B cell (primary cell): Measurements from ENCODE around the gene JADE2. TPM values are rescaled to one million over a fixed set of nuclear protein-coding genes. Genes with fewer than 3 reads are reported as not detected.

Source experiments
- ATAC-seq: fragments of 200-7000 bp; cut with Tn5 transposase; one replicate; pipeline ENCODE4 v1.10.0; 2021; ENCODE audit warnings: low read depth, mild to moderate bottlenecking, moderate number of reproducible peaks, moderate library complexity
- CTCF ChIA-PET: fragments of 350-600 bp; sonication (Branson Sonifier 250); formaldehyde crosslinking; loops from one replicate; lab custom pipeline; 2021; ENCODE audit warnings: antibody characterized with exemption, inconsistent platforms; lab: Charles Lee
- POLR2A ChIA-PET: fragments of 350-600 bp; sonication (Branson Sonifier 250); formaldehyde crosslinking; loops from one replicate; lab custom pipeline; 2021; ENCODE audit warnings: antibody characterized with exemption; lab: Charles Lee
- DNase-seq: peaks from one replicate; pipeline ENCODE4 v3.0.0; 2013
- H2AFZ ChIP-seq: 2 replicates; pipeline ENCODE4 v1.6.1; 2012; ENCODE audit warnings: mild to moderate bottlenecking, low read depth, low read length; ENCODE audit not compliant: insufficient read depth, poor library complexity, severe bottlenecking
- H3K27ac ChIP-seq, 2 donors: 1 replicate in 1 of 2; 2 replicates in 1 of 2; pipeline ENCODE4 v1.5.1; 2012 to 2013; ENCODE audit warnings: low read length in 2 of 2, mild to moderate bottlenecking in 2 of 2, moderate library complexity in 1 of 2
- H3K27me3 ChIP-seq, 4 experiments: fragments of 200-600 bp in 1 of 4; sonication (generic) in 1 of 4; replicated peaks in 1 of 4; 1 replicate in 2 of 4; 2 replicates in 2 of 4; pipeline versions ENCODE4 v1.6.1 to v1.7.0; 2013 to 2016; ENCODE audit warnings: low read length in 3 of 4, mild to moderate bottlenecking in 2 of 4, mixed read lengths in 1 of 4, moderate library complexity in 1 of 4; ENCODE audit not compliant: insufficient read depth in 4 of 4, control insufficient read depth in 3 of 4; ENCODE audit errors: control extremely low read depth in 1 of 4
- H3K36me3 ChIP-seq, 2 experiments: replicated peaks in 1 of 2; 1 replicate in 1 of 2; 2 replicates in 1 of 2; pipeline versions ENCODE4 v1.6.1 to v1.7.1; 2013; ENCODE audit warnings: low read length in 1 of 2; ENCODE audit not compliant: insufficient read depth in 2 of 2, control insufficient read depth in 1 of 2; ENCODE audit errors: control extremely low read depth in 1 of 2, extremely low read depth in 1 of 2
- H3K4me1 ChIP-seq, 2 donors: fragments of 200-600 bp in 1 of 2; sonication (generic) in 1 of 2; 1 replicate in 1 of 2; 2 replicates in 1 of 2; pipeline versions ENCODE4 v1.5.1 to v1.6.1; 2013 to 2017; ENCODE audit warnings: low read length in 2 of 2; ENCODE audit not compliant: control insufficient read depth in 2 of 2, insufficient read depth in 2 of 2
- H3K4me2 ChIP-seq: replicated peaks from 2 replicates; pipeline ENCODE3; 2012; ENCODE audit warnings: mild to moderate bottlenecking, low read depth, low read length; ENCODE audit not compliant: poor library complexity, severe bottlenecking
- H3K4me3 ChIP-seq, 5 experiments: fragments of 200-600 bp in 1 of 5; sonication (generic) in 1 of 5; 1 replicate in 3 of 5; 2 replicates in 2 of 5; pipeline versions ENCODE4 v1.5.1 to v1.7.0; 2011 to 2016; ENCODE audit warnings: low read length in 4 of 5, mild to moderate bottlenecking in 4 of 5, low read depth in 2 of 5, control low read depth in 1 of 5, moderate library complexity in 1 of 5; ENCODE audit not compliant: insufficient read depth in 1 of 5; ENCODE audit errors: control extremely low read depth in 1 of 5, extremely low read depth in 1 of 5
- H3K79me2 ChIP-seq: fragments of 200-600 bp; sonication (generic); one replicate; pipeline ENCODE4 v1.6.0; 2016; ENCODE audit warnings: low read length; ENCODE audit not compliant: control insufficient read depth, insufficient read depth
- H3K9ac ChIP-seq: fragments of 200-600 bp; sonication (generic); 2 replicates; pipeline ENCODE4 v1.6.1; 2017; ENCODE audit warnings: mild to moderate bottlenecking, low read length, moderate library complexity
- H3K9me3 ChIP-seq, 3 donors: one replicate each; pipeline versions ENCODE4 v1.6.1 to v1.7.1; 2013; ENCODE audit warnings: low read length in 2 of 3; ENCODE audit not compliant: control insufficient read depth in 2 of 3, insufficient read depth in 1 of 3; ENCODE audit errors: control extremely low read depth in 1 of 3
- H4K20me1 ChIP-seq: 2 replicates; pipeline ENCODE4 v1.6.0; 2012; ENCODE audit warnings: mild to moderate bottlenecking, low read length; ENCODE audit not compliant: insufficient read depth, control insufficient read depth, poor library complexity, severe bottlenecking
- H3K27ac Mint-ChIP-seq: one replicate; pipeline ENCODE4 v1.8.0; 2021; ENCODE audit warnings: mixed read lengths
- H3K27me3 Mint-ChIP-seq: one replicate; pipeline ENCODE4 v1.8.0; 2021; ENCODE audit warnings: mixed read lengths
- H3K4me1 Mint-ChIP-seq: one replicate; pipeline ENCODE4 v1.8.0; 2021; ENCODE audit warnings: mixed read lengths
- H3K4me3 Mint-ChIP-seq: one replicate; pipeline ENCODE4 v1.8.0; 2021; ENCODE audit warnings: mixed read lengths
- H3K9me3 Mint-ChIP-seq: one replicate; pipeline ENCODE4 v1.8.0; 2022; ENCODE audit warnings: mixed read lengths; ENCODE audit not compliant: insufficient read depth
- EZH2 ChIP-seq: IDR thresholded peaks from 2 replicates; pipeline ENCODE4 v1.6.1; 2012; ENCODE audit warnings: borderline replicate concordance, low read depth, mild to moderate bottlenecking, moderate library complexity, low read length; ENCODE audit not compliant: insufficient read depth, poor library complexity, severe bottlenecking
- WGBS: methylation state at CpG from one replicate; pipeline ENCODE4 v1.1.5; 2013; ENCODE audit warnings: missing lambda C conversion rate; ENCODE audit not compliant: insufficient coverage; 5-methylcytosine and 5-hydroxymethylcytosine counted together
- intact Hi-C: fragments of 100-400 bp; cut with micrococcal nuclease; formaldehyde crosslinking; loops from one replicate; pipeline ENCODE4 v1.10.0; 2022
- polyA plus RNA-seq: library from polyadenylated mRNA; depleted of rRNA; stranded (reverse); fragments of >200 nt; gene quantifications from 2 replicates; pipeline ENCODE4 v1.2.3, GENCODE V29; 2012
- total RNA-seq, 2 donors: library from RNA; stranded (reverse); fragments of 120-200 nt in 1 of 2; gene quantifications; 1 replicate in 1 of 2; 2 replicates in 1 of 2; pipeline versions ENCODE4 v1.2.3 to v1.2.4, GENCODE V29; 2013 to 2022
- TF ChIP-seq, protein P1 (sequence below): fragments of 200-600 bp; IDR thresholded peaks from one replicate; pipeline ENCODE4 v1.8.0; 2022; ENCODE audit warnings: antibody characterized with exemption, mild to moderate bottlenecking

The JADE2 gene
- total and polyA plus RNA-seq, 2 donors (not counting 1 experiment from before 2014, with no cell fraction given), result 80.5 to 247 TPM

DNA sequence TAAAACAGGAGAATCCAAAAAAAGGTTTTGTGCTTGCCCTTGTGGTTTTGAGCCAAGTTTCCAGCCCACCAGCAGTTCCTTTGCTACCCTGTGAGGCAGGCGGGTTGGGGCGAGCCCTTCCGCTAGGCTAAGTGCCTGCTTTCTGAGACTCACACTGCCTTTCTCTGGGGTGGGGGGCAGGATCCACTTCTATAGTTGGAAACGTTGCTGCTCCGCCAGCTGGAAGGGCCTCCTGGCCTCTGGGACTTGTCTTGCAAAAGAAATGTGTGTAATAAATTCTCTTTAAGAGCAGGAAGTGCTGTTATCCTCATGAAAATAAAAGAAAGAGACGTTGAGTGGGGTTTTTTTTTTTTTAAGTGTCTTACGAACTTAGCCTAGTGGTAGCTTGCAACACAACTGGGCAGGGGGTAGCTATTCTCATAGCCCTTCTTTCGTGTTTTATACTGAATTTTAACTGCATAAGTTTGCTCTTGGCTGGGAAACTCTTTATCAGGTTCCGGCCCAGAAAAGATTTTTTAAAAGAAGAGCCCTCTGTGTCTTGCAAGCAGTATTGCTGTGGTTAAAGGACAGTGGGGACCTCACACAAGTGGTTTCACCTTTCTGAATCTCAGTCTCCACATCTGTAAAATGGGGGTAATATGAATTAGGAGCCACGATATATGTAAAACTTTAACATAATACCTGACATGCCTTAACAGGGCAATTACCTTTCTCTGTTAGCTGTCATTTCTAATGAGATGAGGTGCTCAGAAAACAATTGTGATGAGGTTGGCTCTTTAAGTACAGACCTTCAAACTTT lies 19.8 kb downstream of the JADE2 start:
- peak overlapping the region; percentile 83 for H3K4me3 Mint-ChIP-seq
- peaks cover 52% of the 10 kb centered on the region for H4K20me1 ChIP-seq
- H3K4me2 ChIP-seq, result peak overlapping the region; percentile 74
- 0% methylated on average over 8 of the region's 10 CpGs for WGBS
- H3K9me3 ChIP-seq, result no peaks in the 10 kb centered on the region
- TF ChIP-seq EZH2, result no peak
- TF ChIP-seq, protein P1, sequence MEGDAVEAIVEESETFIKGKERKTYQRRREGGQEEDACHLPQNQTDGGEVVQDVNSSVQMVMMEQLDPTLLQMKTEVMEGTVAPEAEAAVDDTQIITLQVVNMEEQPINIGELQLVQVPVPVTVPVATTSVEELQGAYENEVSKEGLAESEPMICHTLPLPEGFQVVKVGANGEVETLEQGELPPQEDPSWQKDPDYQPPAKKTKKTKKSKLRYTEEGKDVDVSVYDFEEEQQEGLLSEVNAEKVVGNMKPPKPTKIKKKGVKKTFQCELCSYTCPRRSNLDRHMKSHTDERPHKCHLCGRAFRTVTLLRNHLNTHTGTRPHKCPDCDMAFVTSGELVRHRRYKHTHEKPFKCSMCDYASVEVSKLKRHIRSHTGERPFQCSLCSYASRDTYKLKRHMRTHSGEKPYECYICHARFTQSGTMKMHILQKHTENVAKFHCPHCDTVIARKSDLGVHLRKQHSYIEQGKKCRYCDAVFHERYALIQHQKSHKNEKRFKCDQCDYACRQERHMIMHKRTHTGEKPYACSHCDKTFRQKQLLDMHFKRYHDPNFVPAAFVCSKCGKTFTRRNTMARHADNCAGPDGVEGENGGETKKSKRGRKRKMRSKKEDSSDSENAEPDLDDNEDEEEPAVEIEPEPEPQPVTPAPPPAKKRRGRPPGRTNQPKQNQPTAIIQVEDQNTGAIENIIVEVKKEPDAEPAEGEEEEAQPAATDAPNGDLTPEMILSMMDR, result no peak
- H3K79me2 ChIP-seq, result peaks cover 85% of the 10 kb centered on the region
- no peaks in the 10 kb centered on the region for H3K27me3 ChIP-seq
- H3K4me3 ChIP-seq, result peak overlapping the region in 2 of 5 experiments; percentile 0 to 34
- H3K27me3 Mint-ChIP-seq, result no peaks in the 10 kb centered on the region
- no peaks in the 10 kb centered on the region for H3K9me3 Mint-ChIP-seq
- H3K27ac ChIP-seq, result peak overlapping the region; percentile 86 to 95
- peaks cover 90 to 94% of the 10 kb centered on the region in 2 donors for H3K4me1 ChIP-seq
- H3K27ac Mint-ChIP-seq, result peak overlapping the region; percentile 95
- intact Hi-C loops, result no loop called here
- ChIA-PET CTCF (interaction anchor here (1.0 to 6.8 kb wide), 7 partner anchors 9 to 220 kb away, joined by 4 to 122 read pairs (median 11); partner anchors contain the start of genes CDKN2AIPNL and JADE2), POLR2A (interaction anchor here (0.8 to 7.8 kb wide), 6 partner anchors 10 to 174 kb away, joined by 3 to 86 read pairs (median 10); partner anchors contain the start of genes JADE2 and UBE2B)
- ATAC-seq (no peak), DNase-seq (peak; percentile 59)
- peaks cover 0 to 62% of the 10 kb centered on the region in 2 experiments for H3K36me3 ChIP-seq
- peak overlapping the region; percentile 43 for H2AFZ ChIP-seq
- H3K4me1 Mint-ChIP-seq, result peaks cover 80% of the 10 kb centered on the region
- H3K9ac ChIP-seq, result peak overlapping the region; percentile 51

DNA sequence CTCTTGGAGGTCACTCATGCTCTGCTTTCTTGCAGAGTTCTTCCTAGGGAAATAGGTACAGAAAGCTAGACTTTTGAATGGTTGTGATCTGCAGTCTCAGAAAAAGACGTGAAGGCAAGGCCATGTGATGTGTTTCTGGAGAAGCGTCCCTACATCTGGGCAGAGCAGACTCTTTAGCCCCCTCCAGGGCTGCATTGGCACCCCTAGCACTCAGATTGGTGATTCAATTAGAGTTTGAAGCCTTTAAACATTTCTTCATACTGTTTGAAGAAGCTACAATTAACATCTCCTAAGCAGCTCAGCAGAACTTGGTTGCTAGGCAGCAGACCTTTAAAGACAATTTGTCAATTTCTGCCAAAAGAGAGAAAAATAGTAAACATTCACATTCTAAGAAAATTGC lies 21.6 kb downstream of the JADE2 start:
- no peaks in the 10 kb centered on the region for H3K9me3 Mint-ChIP-seq
- peak overlapping the region; percentile 52 for H3K4me3 Mint-ChIP-seq
- Histone ChIP-seq H3K4me3 (no peak overlapping the region), H3K4me2 (no peak overlapping the region), H2AFZ (no peak overlapping the region), H3K9me3 (no peaks in the 10 kb centered on the region), H3K4me1 (peaks cover 79 to 91% of the 10 kb centered on the region in 2 donors), H3K9ac (no peak overlapping the region), H4K20me1 (peaks cover 43% of the 10 kb centered on the region), H3K79me2 (peaks cover 78% of the 10 kb centered on the region), H3K27me3 (no peaks in the 10 kb centered on the region), H3K27ac (peak overlapping the region in 1 of 2 donors; percentile 43), H3K36me3 (peaks cover 0 to 54% of the 10 kb centered on the region in 2 experiments)
- CTCF ChIA-PET, result interaction anchor here (0.7 to 1.8 kb wide), 5 partner anchors 8 to 101 kb away, joined by 3 to 8 read pairs (median 3); no protein-coding TSS in a partner anchor
- TF ChIP-seq EZH2, result no peak
- TF ChIP-seq, protein P1, result no peak
- H3K27ac Mint-ChIP-seq, result peak overlapping the region; percentile 60
- intact Hi-C loops, result no loop called here
- no peak for ATAC-seq
- DNase-seq, result no peak
- peaks cover 78% of the 10 kb centered on the region for H3K4me1 Mint-ChIP-seq
- H3K27me3 Mint-ChIP-seq, result no peaks in the 10 kb centered on the region
- POLR2A ChIA-PET, result interaction anchor here (7.8 kb wide), 1 partner anchor 20 kb away, joined by 86 read pairs; the partner anchor contains the start of gene JADE2
- 50% methylated on average over 1 of the region's 2 CpGs for WGBS
